H4 (cell line): Measurements from ENCODE around the gene CALML3. TPM values are rescaled to one million over a fixed set of nuclear protein-coding genes. Genes with fewer than 3 reads are reported as not detected.

Source experiments
- DNase-seq: peaks from one replicate; pipeline ENCODE4 v3.0.0-alpha.2; 2015; ENCODE audit warnings: low spot score
- total RNA-seq: library from RNA; depleted of rRNA; stranded (reverse); fragments of >200 nt; shearing (Covaris generic); gene quantifications from 2 replicates; pipeline ENCODE4 v1.2.3, GENCODE V29; 2014

The CALML3 gene
- total RNA-seq, 1 experiment from 2014 or later, result not detected

DNA sequence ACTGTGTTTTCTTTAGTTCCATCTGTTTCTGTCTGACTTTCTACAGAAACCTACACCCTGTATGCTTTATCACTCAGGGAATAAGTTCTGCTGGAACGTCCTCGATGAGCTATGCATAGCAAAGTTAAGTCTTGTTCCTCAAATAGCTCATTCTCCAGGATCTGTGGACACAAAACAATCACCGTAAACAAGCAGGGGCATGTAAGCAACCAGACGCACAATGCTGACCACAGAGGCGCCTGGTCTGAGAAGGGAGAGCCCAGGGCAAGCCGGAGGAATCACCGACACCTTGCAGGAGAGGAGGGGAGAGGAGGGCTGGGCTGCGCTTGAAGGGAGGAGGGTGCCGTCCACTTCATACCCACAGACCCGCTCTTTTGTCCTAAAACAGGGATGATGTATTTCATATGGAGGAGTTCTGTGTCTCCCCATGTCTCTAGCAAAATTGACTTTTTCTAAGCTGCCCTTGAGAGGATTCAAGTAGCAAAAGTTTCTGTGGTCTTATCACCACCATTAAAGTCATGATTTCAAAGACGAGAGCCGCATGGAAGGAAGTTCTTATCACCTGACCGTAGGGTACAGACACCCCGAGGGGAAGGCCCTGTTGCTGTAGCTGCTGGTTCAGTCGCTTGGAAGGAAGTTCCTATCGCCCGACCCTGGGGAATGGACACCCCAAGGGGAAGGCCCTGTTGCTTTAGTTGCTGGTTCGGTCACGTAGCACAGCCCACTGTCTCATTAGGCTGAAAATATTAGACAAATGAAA, 14.3 kb downstream of the CALML3 start:
- DNase-seq, result no peak

- DNase-seq, result no peak
Measured at GRCh38 chr10:5540080-5540479, 15.3 kb downstream of the CALML3 start.

DNA sequence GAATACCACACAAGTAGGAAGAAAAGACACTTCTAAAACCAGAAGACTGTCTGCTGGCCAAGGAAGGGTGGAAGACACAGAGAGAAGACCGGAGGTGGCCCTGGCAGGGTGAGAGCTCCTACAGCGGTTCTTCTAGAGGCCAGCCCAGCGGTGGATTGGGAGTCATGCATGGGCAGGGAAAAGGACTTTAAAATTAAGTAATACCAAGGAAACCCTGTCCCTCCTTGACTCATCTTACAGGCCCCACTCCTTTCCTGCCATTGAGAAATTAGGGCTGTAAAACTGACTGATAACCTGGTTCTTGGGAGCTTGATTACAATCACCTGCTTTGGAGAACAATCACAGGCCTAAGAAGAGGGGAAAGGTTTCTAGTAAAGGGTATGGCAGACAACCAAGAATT, 16.1 kb downstream of the CALML3 start:
- DNase-seq, result no peak

- DNase-seq, result no peak
Measured at GRCh38 chr10:5542100-5542499, 17.3 kb downstream of the CALML3 start.

GRCh38 chr10:5543623-5544022, 18.9 kb downstream of the CALML3 start:
- DNase-seq, result no peak

GRCh38 chr10:5544216-5544805, 19.6 kb downstream of the CALML3 start:
- DNase-seq, result no peak

DNA sequence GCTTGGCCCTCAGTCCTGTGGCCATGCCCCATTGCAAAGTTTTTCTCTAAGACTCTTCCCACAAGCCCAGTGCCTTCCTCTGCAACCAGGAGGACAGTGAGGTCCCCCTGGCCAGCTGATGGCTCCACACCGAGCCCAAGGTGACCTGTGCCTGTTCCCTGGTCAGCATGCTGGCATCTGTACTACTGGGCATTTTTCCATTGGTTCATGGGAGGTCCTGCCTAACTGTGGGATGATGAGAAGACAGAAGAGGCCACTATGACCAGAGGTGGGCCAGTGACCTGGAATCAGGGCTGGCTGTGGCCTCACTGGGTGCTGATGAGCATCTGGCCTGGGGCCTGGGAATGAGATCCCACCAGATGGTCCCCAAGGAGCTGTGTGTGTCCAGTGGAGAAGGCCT, 20.2 kb downstream of the CALML3 start:
- DNase-seq, result no peak

- no peak for DNase-seq
Measured at GRCh38 chr10:5545426-5545777, 20.6 kb downstream of the CALML3 start.

- DNase-seq, result peak; percentile 77
Measured at GRCh38 chr10:5545778-5546710, 21.3 kb downstream of the CALML3 start.

- DNase-seq, result no peak
Measured at GRCh38 chr10:5546891-5547680, 22.3 kb downstream of the CALML3 start.

- DNase-seq, result no peak
Measured at GRCh38 chr10:5547681-5547930, 22.8 kb downstream of the CALML3 start.

DNA sequence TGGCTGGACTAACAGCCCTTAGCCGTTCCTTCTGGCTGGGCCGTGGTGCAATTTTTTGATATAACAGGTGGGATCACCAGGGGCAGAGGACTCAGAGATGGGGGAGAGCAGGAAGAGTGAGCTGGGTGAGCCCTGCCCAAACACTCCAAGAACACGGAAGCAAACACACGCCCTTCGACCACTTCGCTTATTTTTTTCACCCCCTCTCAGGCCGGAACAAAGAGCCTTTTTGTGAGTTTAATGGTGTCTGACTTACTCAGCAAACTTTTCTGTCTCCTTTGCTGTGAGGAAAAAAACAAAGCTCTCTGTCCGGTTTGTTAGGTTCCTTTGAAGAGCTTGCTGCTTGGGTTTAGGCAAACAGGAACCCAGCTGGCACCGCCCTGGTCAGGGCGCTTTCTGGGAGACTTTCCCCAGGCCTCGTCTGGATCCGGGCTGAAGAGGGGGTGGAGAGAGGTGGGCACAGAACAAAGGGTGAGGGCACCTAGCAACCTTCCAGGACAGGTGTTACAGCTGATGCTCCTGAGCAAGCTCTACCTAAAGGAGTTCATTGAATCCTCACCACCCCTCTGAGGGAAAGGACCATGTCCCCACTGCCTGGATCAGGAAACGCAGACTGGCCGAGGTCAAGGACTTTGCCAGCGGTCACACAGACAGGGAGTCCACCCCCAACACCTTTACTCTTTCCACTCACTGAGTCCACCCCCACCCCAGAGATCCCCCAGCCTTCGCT, 23.3 kb downstream of the CALML3 start:
- no peak for DNase-seq

DNA sequence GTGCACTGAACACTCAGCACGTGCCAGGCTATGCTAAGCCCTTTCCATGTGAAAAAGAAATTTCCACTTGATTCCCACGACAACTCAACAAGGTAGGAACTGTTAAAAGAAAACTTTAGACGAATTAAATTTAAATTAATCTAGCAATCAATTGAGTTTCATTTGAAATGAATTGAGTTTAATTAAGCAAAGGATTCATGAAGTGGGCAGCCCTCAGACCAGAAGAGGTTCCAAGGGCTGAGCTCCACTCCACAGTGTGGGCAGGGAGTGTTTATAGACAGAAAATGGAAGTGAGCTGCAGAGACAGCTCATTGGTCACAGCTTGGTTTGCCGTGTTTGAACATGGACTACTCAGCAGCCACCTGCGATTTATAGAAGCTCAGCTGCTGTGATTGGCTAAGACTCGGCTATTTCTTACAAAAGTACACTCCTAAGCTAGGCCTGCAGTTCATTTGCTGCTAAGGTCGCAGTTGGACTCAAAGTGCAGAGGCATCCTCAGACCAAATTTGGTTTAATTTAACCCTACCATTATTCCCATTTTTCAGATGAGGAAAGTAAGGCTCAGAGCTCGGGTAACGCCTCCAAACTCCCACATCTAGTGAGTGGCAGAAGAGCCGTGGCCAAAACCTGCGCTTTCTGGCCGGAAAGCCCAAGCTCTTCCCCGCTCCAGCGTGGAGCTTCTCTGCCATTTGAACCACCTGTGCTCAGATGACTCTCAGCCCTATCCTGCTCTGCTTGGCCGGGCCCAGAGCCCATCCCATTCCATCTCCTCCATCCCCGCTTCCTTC, 24.9 kb downstream of the CALML3 start:
- DNase-seq, result no peak

- DNase-seq, result no peak
Measured at GRCh38 chr10:5550250-5550545, 25.4 kb downstream of the CALML3 start.

- DNase-seq, result no peak
Measured at GRCh38 chr10:5550621-5551530, 26.1 kb downstream of the CALML3 start.

- DNase-seq, result peak; percentile 20
Measured at GRCh38 chr10:5551531-5552375, 27.0 kb downstream of the CALML3 start.

DNA sequence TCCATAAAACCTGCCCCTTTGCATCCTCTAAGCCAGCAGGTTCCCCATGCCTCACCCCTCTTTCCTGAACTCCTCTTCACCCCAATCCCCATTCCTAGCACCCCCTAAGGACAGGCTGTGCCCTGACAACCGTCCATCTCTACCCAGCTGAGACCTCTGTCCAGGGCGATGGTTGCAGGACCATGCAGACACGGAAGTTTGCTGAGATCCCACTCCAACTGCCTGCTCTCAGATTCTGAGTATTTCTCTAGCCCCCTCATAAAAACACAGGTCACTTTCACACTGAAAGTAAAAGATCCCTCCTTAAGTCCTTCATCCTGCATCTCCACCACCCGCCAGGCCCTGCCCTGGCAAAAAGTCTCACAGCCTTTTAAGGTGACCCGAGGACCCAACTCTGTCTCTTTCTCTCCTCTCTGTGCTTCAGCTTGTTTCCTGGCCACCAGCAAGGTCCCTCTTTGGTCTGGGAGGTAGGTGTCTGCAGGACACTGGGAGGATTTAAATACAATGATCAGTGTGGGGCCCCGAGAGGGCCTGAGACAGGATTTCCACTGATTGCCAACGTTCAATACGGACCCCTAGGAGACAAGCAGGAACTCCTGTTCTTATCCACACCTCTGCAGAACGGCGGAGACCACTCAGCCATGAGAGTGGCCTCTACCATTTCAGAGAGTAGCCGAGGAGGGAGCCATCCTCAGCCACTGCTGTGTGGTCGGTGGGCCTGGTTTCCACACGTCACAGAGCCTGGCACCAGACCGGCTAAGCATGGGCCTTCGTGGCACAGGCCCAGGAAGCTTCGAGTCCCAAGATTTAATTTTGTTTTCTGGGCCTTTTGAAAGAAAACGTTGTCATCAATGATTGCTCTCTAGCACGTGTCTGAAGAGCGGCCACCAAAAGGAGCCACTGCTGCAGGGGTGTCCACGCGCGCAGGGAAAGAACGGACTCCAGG, 27.9 kb downstream of the CALML3 start:
- DNase-seq, result no peak
